AG09309 (cell line): ENCODE measurements around the gene ABCA9.
"Not testable (repeated sequence)": the region's sequence is repeated elsewhere in the genome, so short reads cannot be mapped to it uniquely, and the experiment has no call there.

Experiments used
- DNase-seq: peaks from one replicate; pipeline ENCODE4 v3.0.0-alpha.2; 2010; ENCODE audit warnings: low read depth
- H3K4me3 ChIP-seq: 2 replicates; pipeline ENCODE4 v1.5.1; 2011; ENCODE audit warnings: mild to moderate bottlenecking, low read depth, low read length, moderate library complexity; ENCODE audit not compliant: control insufficient read depth
- TF ChIP-seq, protein P1 (sequence below): IDR thresholded peaks from 2 replicates; pipeline ENCODE4 v1.5.1; 2011; ENCODE audit warnings: mild to moderate bottlenecking, low read depth, low read length, inconsistent platforms; ENCODE audit not compliant: insufficient read depth, control insufficient read depth; ENCODE audit errors: missing control alignments

The ABCA9 gene

DNA sequence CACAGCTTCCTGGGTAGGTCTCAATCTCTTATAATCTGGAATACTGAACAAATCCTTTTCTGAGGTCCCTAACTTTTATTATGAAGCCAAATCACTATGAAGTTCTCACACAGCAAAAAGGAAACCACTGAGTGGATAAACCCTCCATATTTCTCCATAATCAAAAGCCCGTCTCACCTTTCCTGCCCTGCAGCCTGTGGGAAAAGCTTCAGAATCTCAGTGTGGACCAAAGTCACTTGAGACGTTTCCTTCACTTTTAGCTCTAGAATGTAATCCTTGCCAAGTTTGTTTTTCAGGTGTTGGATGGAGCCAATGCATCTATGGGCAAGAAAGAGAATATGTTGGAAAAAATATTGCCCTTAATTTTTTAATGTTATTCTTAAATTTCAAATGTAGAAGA, 22.0 kb upstream of the ABCA9 start:
- no peak overlapping the region for H3K4me3 ChIP-seq
- no peak for DNase-seq
- TF ChIP-seq, protein P1, sequence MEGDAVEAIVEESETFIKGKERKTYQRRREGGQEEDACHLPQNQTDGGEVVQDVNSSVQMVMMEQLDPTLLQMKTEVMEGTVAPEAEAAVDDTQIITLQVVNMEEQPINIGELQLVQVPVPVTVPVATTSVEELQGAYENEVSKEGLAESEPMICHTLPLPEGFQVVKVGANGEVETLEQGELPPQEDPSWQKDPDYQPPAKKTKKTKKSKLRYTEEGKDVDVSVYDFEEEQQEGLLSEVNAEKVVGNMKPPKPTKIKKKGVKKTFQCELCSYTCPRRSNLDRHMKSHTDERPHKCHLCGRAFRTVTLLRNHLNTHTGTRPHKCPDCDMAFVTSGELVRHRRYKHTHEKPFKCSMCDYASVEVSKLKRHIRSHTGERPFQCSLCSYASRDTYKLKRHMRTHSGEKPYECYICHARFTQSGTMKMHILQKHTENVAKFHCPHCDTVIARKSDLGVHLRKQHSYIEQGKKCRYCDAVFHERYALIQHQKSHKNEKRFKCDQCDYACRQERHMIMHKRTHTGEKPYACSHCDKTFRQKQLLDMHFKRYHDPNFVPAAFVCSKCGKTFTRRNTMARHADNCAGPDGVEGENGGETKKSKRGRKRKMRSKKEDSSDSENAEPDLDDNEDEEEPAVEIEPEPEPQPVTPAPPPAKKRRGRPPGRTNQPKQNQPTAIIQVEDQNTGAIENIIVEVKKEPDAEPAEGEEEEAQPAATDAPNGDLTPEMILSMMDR: no peak

DNA sequence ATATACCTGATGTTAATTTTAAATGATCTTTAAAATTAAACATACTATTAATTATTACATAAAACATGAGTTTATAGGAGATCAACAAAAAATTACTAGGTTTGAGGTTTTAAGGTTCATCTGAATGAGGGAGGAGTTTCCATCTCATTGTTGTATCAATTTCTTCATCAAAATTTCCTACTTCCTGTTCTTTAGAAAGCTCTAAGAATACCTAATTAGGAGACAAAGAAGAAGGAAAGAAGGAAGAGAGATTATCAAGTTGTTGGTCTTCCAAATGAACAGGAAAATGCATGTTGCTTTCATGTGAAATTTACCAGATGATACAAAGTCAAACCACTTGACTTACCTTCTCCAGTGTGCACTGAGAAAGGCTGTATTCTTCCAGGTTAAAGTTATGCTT, 18.1 kb upstream of the ABCA9 start:
- DNase-seq: no peak
- H3K4me3 ChIP-seq: no peak overlapping the region
- TF ChIP-seq, protein P1: no peak

DNA sequence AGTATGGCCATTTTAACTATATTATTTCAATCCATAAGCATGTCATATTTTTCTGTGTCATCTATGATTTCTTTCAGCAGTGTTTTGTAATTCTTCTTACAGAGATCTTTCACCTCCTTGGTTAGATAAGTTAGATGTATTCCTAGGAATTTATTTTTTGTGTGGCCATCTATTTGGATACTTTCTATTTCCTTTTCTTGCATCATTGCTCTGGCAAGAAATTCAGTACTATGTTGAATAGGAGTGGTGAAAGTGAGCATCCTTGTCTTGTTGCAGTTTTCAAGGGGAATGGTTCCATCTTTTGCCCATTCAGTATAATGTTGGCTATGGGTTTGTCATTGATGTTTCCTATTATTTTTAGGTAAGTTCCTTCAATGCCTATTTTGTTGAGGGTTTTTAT, 15.1 kb upstream of the ABCA9 start:
- no peak for DNase-seq
- H3K4me3 ChIP-seq: no peak overlapping the region
- TF ChIP-seq, protein P1: no peak

DNA sequence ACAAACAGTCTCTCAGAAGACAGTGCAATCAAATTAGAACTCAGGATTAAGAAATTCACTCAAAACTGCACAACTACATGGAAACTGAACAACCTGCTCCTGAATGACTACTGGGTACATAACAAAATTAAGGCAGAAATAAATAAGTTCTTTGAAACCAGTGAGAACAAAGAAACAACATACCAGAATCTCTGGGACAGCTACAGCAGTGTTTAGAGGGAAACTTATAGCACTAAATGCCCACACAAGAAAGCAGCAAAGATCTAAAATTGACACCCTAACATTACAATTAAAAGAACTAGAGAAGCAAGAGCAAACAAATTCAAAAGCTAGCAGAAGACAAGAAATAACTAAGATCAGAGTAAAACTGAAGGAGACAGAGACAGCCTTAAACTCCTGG, 12.7 kb upstream of the ABCA9 start:
- DNase-seq, H3K4me3 ChIP-seq: not testable (repeated sequence)

DNA sequence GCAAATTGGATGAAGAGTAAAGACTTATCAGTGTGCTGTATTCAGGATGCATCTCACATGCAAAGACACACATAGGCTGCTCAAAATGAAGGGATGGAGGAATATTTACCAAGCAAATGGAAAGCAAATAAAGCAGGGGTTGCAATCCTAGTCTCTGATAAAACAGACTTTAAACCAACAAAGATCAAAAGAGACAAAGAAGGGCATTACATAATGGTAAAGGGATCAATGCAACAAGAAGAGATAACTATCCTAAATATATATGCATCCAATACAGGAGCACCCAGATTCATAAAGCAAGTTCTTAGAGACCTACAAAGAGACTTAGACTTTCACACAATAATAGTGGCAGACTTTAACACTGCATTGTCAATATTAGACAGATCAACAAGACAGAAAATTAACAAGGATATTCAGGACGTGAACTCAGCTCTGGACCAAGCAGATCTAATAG, 12.1 kb upstream of the ABCA9 start:
- DNase-seq, H3K4me3 ChIP-seq: not testable (repeated sequence)

DNA sequence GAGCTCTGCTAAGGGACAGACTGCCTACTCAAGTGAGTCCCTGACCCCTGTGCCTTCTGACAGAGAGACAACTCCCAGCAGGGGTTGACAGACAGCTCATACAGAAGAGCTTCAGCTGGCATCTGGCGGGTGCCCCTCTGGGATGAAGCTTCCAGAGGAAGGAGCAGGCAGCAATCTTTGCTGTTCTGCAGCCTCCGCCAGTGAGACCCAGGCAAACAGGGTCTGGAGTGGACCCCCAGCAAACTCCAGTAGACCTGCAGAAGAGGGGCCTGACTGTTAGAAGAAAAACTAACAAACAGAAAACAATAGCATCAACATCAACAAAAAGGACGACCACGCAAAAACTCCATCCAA, 10.5 kb upstream of the ABCA9 start:
- H3K4me3 ChIP-seq, DNase-seq: not testable (repeated sequence)

DNA sequence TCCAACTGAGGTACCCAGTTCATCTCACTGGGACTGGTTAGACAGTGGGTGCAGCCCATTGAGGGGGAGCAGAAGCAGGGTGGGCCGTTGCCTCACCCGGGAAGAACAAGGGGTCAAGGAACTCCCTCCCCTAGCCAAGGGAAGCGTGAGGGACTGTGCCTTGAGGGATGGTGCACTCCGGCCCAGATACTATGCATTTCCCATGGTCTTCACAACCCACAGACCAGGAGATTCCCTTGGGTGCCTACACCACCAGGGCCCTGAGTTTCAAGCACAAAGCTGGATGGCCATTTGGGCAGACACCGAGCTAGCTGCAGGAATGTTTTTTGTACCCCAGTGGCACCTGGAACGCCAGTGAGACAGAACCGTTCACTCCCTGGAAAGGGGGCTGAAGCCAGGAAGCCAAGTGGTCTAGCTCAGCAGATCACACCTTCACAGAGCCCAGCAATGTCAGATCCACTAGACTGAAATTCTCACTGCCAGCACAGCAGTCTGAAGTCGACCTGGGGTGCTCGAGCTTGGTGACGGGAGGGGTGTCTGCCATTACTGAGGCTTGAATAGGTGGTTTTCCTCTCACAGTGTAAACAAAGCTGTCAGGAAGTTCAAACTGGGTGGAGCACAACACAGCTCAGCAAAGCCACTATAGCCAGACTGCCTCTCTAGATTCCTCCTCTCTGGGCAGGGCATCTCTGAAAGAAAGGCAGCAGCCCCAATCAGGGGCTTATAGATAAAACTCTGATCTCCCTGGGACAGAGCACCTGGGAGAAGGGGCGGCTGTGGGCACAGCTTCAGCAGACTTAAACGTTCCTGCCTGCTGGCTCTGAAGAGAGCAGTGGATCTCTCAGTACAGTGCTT, 9.9 kb upstream of the ABCA9 start:
- not testable (repeated sequence) for DNase-seq, H3K4me3 ChIP-seq

DNA sequence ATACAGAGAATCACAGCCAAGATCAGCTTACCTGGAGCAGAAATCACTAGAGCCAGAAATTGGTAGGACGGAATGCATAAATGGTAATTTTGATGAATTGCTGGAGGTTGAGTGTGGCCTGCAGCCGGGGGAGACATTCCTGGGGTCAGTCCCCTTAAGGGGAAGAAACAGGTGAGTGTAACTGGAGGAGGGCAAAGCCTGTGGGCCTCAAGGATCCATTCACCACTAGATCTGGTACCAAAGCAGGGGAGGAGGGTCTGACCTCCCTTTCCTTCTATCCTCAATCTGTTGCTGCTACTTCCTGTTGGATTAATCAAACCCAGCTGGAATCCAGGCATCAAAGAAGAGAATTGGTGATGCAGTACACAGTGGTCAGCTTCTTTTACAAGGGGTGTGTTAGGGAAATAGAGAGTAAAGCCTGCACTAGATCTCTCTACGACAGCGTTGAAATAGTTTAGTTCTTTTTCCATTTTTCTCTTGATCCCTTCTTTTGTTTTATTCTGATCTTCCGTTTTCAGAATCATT, 8.6 kb upstream of the ABCA9 start:
- no peak overlapping the region for H3K4me3 ChIP-seq
- TF ChIP-seq, protein P1: no peak
- DNase-seq: no peak
